NCI-H1436 (cell line): Measurements from ENCODE around the gene RNF13.
"Not testable (repeated sequence)": the region's sequence is repeated elsewhere in the genome, so short reads cannot be mapped to it uniquely, and the experiment has no call there.

Experiments used
- DNase-seq: peaks from one replicate; lab custom pipeline; 2025; lab: John Stamatoyannopoulos, UW

RNF13 gene

GRCh38 chr3:149839896-149840295, 26.9 kb downstream of the RNF13 start:
- no peak for DNase-seq

GRCh38 chr3:149843502-149843901, 30.5 kb downstream of the RNF13 start:
- no peak for DNase-seq

GRCh38 chr3:149844091-149844490, 31.1 kb downstream of the RNF13 start:
- no peak for DNase-seq

- DNase-seq, result no peak
These were observed 32.7 kb downstream of the RNF13 start for GRCh38 chr3:149845570-149846244.

GRCh38 chr3:149848238-149848637, 35.2 kb downstream of the RNF13 start:
- DNase-seq, result no peak

GRCh38 chr3:149848688-149849087, 35.7 kb downstream of the RNF13 start:
- DNase-seq, result no peak

GRCh38 chr3:149850787-149851584, 38.0 kb downstream of the RNF13 start:
- peak; percentile 68 for DNase-seq

- no peak for DNase-seq
These were observed 45.9 kb downstream of the RNF13 start for GRCh38 chr3:149858911-149859310.

GRCh38 chr3:149860881-149861280, 47.9 kb downstream of the RNF13 start:
- no peak for DNase-seq

- DNase-seq, result no peak
These were observed 54.5 kb downstream of the RNF13 start for GRCh38 chr3:149867563-149867962.

- no peak for DNase-seq
These were observed 58.8 kb downstream of the RNF13 start for GRCh38 chr3:149871855-149872254.

- no peak for DNase-seq
These were observed 59.6 kb downstream of the RNF13 start for GRCh38 chr3:149872589-149872988.

- no peak for DNase-seq
These were observed 64.7 kb downstream of the RNF13 start for GRCh38 chr3:149877668-149878067.

- DNase-seq, result no peak
These were observed 66.9 kb downstream of the RNF13 start for GRCh38 chr3:149879872-149880271.

- no peak for DNase-seq
These were observed 68.9 kb downstream of the RNF13 start for GRCh38 chr3:149881879-149882278.

GRCh38 chr3:149883134-149883533, 70.1 kb downstream of the RNF13 start:
- no peak for DNase-seq

GRCh38 chr3:149883860-149884259, 70.8 kb downstream of the RNF13 start:
- DNase-seq, result not testable (repeated sequence)

GRCh38 chr3:149884848-149885247, 71.8 kb downstream of the RNF13 start:
- not testable (repeated sequence) for DNase-seq

- no peak for DNase-seq
These were observed 73.9 kb downstream of the RNF13 start for GRCh38 chr3:149886957-149887356.

- no peak for DNase-seq
These were observed 78.6 kb downstream of the RNF13 start for GRCh38 chr3:149891621-149892020.

GRCh38 chr3:149892371-149892770, 79.4 kb downstream of the RNF13 start:
- DNase-seq, result no peak

GRCh38 chr3:149894205-149894604, 81.2 kb downstream of the RNF13 start:
- DNase-seq, result no peak

- no peak for DNase-seq
These were observed 82.3 kb downstream of the RNF13 start for GRCh38 chr3:149895339-149895738.

- DNase-seq, result no peak
These were observed 82.8 kb downstream of the RNF13 start for GRCh38 chr3:149895769-149896168.
